Measurements from ENCODE around the gene CRBN.

DNA sequence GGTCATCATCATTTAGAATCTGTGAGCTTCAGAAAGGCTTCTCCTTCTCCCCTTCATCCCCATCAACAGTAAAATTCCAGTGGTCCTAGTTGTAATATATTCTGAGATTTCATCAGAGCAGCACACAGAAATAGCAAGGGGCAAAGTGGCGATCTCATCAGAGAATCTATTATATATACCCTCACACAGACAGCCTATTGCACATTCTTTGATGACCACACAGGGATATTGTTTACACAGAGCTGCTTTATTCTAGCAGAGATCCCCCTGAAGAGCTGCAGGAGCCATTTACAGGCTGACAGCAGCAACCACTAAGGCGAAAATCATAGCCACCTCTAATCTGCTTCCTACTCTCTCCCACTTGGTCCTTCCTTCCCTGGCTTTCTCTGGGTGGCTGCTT, 42.0 kb upstream of the CRBN start:
- TF ChIP-seq, protein P1, sequence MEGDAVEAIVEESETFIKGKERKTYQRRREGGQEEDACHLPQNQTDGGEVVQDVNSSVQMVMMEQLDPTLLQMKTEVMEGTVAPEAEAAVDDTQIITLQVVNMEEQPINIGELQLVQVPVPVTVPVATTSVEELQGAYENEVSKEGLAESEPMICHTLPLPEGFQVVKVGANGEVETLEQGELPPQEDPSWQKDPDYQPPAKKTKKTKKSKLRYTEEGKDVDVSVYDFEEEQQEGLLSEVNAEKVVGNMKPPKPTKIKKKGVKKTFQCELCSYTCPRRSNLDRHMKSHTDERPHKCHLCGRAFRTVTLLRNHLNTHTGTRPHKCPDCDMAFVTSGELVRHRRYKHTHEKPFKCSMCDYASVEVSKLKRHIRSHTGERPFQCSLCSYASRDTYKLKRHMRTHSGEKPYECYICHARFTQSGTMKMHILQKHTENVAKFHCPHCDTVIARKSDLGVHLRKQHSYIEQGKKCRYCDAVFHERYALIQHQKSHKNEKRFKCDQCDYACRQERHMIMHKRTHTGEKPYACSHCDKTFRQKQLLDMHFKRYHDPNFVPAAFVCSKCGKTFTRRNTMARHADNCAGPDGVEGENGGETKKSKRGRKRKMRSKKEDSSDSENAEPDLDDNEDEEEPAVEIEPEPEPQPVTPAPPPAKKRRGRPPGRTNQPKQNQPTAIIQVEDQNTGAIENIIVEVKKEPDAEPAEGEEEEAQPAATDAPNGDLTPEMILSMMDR (conservative IDR thresholded peaks at IDR 0.05 in 1 of 2, IDR thresholded peaks at IDR 0.05 in 1 of 2; ENCODE audit: extremely low read depth in 1 of 2, insufficient read depth in 1 of 2, low read depth in 1 of 2, low read length in 2 of 2), result no peak
- TF ChIP-seq EZH2 (IDR thresholded peaks at IDR 0.05; ENCODE audit: borderline replicate concordance, low read length), result no peak

All from mammary epithelial cell (primary cell).